ENCODE data around the gene PLA2G12B. TPM values are rescaled to one million over a fixed set of nuclear protein-coding genes. Genes with fewer than 3 reads are reported as not detected.
"Not testable (repeated sequence)": the region's sequence is repeated elsewhere in the genome, so short reads cannot be mapped to it uniquely, and the experiment has no call there.

The PLA2G12B gene, protein sequence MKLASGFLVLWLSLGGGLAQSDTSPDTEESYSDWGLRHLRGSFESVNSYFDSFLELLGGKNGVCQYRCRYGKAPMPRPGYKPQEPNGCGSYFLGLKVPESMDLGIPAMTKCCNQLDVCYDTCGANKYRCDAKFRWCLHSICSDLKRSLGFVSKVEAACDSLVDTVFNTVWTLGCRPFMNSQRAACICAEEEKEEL
- total RNA-seq = not detected

DNA sequence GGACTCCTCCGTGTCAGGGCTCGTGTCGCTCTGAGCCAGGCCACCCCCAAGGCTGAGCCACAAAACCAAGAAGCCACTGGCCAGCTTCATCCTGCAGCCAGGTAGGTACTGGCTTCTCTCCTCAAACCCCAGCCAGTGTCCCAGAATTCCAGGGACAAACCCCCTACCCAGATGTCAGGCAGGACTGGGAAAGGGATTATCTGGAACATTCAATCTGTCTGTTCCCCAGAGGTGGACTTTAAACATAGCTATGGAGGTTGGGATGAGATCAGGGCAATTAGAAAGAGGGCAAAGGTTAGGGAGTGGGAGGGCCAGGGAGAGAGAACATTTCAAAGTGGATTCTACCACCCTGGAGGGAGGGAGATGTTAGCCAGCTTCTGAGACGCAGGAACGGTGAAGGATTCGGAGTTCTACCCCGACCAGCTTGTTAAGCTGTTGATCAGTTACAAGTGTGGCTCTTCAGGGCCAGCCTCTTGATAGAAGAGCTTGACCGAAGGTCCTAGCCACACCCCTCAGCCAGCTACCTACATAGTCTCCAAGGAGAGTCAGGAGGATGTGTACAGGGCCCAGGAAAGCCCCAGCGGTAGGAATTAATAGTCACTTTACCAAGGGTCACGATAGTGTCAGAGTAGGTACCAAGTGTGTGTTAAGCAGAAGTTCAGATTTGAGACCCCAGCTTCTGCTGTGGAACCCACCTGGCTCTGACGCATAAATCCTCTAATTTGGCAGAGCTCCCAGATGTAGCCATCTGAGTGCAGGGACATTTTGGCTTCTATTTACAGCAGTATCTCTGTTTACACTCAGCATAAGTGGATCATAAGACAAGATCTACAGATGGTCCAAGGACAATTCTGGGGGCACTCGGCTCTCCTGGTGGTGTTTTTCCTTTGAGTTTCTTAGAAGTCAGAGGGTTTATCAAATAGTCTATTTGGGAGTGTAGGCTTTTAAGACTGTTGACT, at the start of gene PLA2G12B:
Gene PLA2G12B (minus strand): TSS at position 211 of the 959 bp plus-strand sequence. CDS start 121 bp downstream, at position 90.
- Histone ChIP-seq H3K27me3 (ENCODE audit: insufficient read depth, low read length) (no peaks in the 10 kb centered on the region), H3K4me3 (ENCODE audit: low read length) (no peak within 1 kb of the TSS), H3K4me1 (ENCODE audit: insufficient read depth, low read length) (no peaks in the 10 kb centered on the region), H3K9me3 (ENCODE audit: low read depth, low read length) (no peaks in the 10 kb centered on the region)

DNA sequence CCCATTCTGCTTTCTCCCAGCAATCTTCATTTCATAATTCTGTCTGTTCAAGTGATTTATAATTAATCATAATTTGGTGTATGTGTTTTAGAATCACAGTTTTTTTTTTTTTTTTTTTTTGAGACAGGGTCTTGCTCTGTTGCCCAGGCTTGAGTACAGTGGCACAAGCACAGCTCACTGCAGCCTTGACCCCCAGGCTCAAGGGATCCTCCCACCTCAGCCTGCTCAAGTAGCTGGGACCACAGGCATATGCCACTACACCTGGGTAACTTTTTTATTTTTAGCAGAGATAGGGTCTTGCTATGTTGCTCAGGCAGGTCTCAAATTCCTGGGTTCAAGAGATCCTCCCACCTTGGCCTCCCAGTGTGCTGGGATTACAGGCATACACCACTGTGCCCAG, 49.2 kb upstream of the PLA2G12B start:
- Histone ChIP-seq H3K9me3 (ENCODE audit: low read depth, low read length) (no peaks in the 10 kb centered on the region), H3K4me3 (ENCODE audit: low read length) (no peak overlapping the region), H3K27me3 (ENCODE audit: insufficient read depth, low read length) (no peaks in the 10 kb centered on the region), H3K4me1 (ENCODE audit: insufficient read depth, low read length) (no peaks in the 10 kb centered on the region)

DNA sequence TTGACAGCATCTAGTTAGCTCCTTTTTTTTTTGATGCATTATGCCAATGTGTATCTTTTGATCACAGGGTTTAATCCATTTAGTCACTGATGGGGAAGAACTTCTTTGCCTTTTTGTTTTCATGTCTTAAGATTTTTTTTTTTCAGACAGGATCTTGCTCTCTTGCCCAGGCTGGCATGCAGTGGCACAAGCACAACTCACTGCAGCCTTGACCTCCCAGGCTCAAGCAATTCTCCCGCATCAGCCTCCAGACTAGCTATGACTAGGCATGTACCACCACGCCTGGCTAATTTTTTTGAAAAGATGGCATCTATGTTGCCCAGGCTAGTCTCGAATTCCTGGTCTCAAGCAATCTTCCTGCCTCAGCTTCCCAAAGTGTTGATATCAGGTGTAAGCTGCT, 46.4 kb upstream of the PLA2G12B start:
- Histone ChIP-seq H3K4me1 (ENCODE audit: insufficient read depth, low read length) (no peaks in the 10 kb centered on the region), H3K9me3 (ENCODE audit: low read depth, low read length) (no peaks in the 10 kb centered on the region), H3K4me3 (ENCODE audit: low read length) (no peak overlapping the region), H3K27me3 (ENCODE audit: insufficient read depth, low read length) (no peaks in the 10 kb centered on the region)

DNA sequence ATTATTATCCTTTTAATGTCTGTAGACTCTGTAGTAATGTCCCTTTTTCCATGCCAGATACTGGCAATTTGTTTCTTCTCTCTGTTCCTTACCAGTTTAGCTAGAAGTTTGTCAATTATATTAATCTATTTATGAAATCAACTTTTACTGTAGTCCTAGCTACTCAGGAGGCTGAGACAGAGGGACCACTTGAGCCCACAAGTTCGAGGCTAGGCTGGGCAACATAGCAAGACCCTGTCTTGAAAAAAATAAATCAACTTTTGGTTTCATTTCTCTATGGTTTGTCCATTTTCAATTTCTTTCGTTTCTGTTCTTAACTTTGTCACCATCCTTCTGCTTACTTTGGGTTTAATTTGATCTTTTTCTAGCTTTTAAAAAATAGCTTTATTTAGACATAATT, 42.5 kb upstream of the PLA2G12B start:
- no peaks in the 10 kb centered on the region for H3K9me3 ChIP-seq (ENCODE audit: low read depth, low read length)
- no peaks in the 10 kb centered on the region for H3K4me1 ChIP-seq (ENCODE audit: insufficient read depth, low read length)
- H3K27me3 ChIP-seq (ENCODE audit: insufficient read depth, low read length) = no peaks in the 10 kb centered on the region
- H3K4me3 ChIP-seq (ENCODE audit: low read length) = no peak overlapping the region

DNA sequence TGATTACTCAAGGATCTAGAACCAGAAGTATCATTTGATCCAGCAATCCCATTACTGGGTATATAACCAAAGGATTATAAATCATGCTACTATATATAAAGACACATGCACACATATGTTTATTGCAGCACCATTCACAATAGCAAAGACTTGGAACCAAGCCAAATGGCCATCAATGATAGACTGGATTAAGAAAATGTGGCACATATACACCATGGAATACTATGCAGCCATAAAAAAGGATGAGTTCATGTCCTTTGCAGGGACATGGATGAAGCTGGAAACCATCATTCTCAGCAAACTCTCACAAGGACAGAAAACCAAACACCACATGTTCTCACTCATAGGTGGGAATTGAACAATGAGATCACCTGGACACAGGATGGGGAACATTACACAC, 40.9 kb upstream of the PLA2G12B start:
- not testable (repeated sequence) for H3K4me3 ChIP-seq (ENCODE audit: low read length); H3K4me1 ChIP-seq (ENCODE audit: insufficient read depth, low read length); H3K27me3 ChIP-seq (ENCODE audit: insufficient read depth, low read length); H3K9me3 ChIP-seq (ENCODE audit: low read depth, low read length)

DNA sequence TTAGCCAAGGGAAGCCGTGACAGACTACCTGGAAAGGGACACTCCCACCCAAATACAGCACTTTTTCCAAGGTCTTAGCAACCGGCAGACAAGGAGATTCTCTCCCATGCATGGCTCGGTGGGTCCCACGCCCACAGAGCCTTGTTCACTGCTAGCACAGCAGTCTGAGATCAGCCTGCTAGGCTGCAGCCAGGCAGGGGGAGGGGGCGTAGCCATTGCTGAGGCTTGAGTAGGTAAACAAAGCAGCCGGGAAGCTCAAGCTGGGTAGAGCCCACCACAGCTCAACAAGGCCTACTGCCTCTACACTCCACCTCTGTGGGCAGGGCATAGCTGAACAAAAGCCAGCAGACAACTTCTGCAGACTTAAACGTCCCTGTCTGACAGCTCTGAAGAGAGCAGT, 35.2 kb upstream of the PLA2G12B start:
- H3K4me1 ChIP-seq (ENCODE audit: insufficient read depth, low read length); H3K4me3 ChIP-seq (ENCODE audit: low read length); H3K27me3 ChIP-seq (ENCODE audit: insufficient read depth, low read length): not testable (repeated sequence)

DNA sequence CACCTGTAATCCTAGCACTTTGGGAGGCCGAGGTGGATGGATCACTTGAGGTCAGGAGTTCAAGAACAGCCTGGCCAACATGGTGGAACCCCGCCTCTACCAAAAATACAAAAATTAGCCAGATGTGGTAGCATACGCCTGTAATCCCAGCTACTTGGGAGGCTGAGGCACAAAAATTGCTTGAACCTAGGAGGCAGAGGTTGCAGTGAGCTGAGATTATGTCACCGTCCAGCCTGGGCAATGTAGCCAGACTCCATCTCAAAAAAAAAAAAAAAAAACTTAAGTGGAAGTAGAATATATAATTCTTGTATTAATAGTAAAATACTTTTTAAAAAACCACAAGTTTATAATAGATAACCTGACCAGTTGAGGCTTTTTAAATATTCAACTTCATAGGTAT, 30.0 kb upstream of the PLA2G12B start:
- H3K27me3 ChIP-seq (ENCODE audit: insufficient read depth, low read length) = not testable (repeated sequence)

More for the DNA sequence above, 35.2 kb upstream of the PLA2G12B start:
- H3K9me3 ChIP-seq (ENCODE audit: low read depth, low read length) = not testable (repeated sequence)

DNA sequence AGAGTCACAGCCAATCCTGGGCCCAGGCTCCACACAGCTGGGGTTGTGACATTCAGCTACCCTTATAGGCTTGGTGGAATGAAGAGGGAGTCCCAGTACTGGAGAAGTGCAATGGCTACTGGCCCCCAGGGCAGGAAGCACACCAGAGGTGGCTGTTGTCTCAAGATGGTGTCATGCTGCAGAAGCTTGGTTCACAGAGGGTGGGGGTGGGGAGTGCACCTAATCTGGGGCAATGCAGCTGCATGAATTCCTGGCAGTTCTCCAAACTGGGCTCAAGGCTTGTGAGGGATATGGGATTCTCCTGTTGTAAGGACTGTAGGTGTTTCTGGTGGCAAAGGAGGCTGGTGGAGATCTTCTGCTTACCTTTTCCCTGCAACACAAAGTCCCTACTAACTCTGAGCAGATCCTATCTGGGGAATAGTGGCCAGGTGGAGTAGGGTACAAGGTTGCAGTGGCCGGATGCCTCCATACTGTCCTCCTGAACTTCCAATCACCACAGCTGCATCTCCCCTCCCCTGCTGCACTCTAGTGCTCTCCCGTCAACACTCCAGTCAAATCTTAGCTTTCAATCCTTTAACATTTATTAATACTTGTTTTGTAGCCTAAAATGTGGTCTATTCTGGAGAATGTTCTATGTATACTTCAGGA, 27.4 kb upstream of the PLA2G12B start:
- Histone ChIP-seq H3K27me3 (ENCODE audit: insufficient read depth, low read length) (peaks cover 2% of the 10 kb centered on the region), H3K4me3 (ENCODE audit: low read length) (no peak overlapping the region), H3K9me3 (ENCODE audit: low read depth, low read length) (peaks cover 33% of the 10 kb centered on the region), H3K4me1 (ENCODE audit: insufficient read depth, low read length) (no peaks in the 10 kb centered on the region)

More for the DNA sequence above, 30.0 kb upstream of the PLA2G12B start:
- not testable (repeated sequence) for H3K9me3 ChIP-seq (ENCODE audit: low read depth, low read length); H3K4me1 ChIP-seq (ENCODE audit: insufficient read depth, low read length); H3K4me3 ChIP-seq (ENCODE audit: low read length)

DNA sequence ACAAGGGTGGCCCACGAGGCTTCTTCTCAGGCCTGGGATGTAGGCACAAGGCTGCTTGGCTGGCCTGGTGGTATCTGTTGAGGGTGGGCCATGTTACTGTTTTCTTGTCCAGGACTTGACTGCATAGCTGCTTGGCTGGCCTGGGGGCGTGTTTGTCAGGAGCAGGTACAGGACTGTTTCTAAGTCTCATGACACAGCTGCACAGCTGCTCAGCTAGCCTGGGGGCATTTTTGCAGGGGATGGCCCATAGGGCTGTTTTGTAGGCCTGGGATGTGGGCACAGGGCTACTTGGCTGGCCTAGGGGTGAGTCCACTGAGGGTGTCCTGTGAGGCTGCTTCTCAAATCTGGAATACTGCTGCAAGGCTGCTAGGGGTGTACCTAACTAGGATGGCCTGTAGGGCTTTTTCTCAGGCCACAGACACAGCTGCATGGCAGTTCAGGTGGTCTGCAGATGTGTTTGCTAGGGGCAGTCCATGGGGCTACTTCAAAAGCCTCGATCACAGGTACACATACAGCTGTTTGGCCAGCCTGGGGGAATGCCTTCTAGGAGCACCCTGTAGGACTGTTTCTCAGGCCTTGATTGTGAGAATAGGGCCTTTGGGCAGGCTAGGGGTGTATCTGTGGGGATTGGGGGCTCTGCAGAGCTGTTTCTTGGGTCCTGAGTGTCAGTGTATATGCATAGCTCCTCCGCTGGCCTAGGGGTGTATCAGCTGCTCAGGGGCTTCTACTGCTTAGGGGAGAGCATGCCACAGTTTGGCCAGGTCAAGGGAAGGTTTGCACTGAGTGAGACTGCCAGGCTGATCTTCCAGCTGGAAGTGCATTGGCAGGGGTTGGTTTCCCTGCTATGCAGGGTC, 26.6 kb upstream of the PLA2G12B start:
- Histone ChIP-seq H3K4me3 (ENCODE audit: low read length) (no peak overlapping the region), H3K9me3 (ENCODE audit: low read depth, low read length) (peaks cover 38% of the 10 kb centered on the region), H3K4me1 (ENCODE audit: insufficient read depth, low read length) (no peaks in the 10 kb centered on the region), H3K27me3 (ENCODE audit: insufficient read depth, low read length) (peaks cover 2% of the 10 kb centered on the region)

DNA sequence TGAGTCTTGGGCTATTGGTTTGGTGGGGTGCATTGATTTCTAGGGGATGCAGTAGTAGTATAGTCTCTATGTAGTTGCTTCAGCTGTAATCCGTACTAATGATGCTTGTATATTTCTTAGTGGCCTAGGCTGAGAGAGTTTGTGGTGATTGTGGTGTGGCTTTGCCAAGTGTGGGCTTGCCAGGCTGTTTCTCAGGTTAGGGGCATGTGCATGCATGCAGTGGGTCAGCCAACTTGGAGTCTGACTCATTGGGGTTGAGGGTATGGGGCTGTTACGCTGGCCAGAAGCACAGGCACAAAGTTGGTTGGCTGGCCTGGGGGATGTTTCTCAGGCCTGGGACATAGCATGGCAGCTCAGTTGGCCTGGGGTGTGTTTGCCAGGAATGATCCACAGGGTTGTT, 25.7 kb upstream of the PLA2G12B start:
- H3K4me3 ChIP-seq (ENCODE audit: low read length) = no peak overlapping the region
- no peaks in the 10 kb centered on the region for H3K4me1 ChIP-seq (ENCODE audit: insufficient read depth, low read length)
- H3K9me3 ChIP-seq (ENCODE audit: low read depth, low read length) = peaks cover 38% of the 10 kb centered on the region
- H3K27me3 ChIP-seq (ENCODE audit: insufficient read depth, low read length) = peaks cover 2% of the 10 kb centered on the region

DNA sequence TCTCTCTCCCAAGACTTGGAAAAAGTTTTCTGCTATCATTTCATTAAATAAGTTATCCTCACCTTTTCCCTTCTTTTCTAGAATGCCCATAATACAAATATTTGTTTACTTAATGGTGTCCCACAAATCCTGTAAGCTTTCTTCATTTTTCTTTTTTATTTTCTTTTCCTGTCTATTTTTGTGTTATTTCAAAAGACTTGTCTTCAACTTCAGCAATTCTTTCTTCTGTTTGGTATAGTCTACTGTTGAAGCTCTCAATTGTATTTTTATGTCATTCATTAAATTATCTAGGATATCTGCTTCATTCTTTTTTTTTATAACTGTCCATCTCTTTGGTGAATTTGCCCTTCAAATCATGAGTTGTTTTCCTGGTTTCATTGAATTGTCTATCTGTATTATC, 25.1 kb upstream of the PLA2G12B start:
- peaks cover 2% of the 10 kb centered on the region for H3K27me3 ChIP-seq (ENCODE audit: insufficient read depth, low read length)
- H3K4me1 ChIP-seq (ENCODE audit: insufficient read depth, low read length) = no peaks in the 10 kb centered on the region
- peaks cover 38% of the 10 kb centered on the region for H3K9me3 ChIP-seq (ENCODE audit: low read depth, low read length)
- H3K4me3 ChIP-seq (ENCODE audit: low read length) = no peak overlapping the region

DNA sequence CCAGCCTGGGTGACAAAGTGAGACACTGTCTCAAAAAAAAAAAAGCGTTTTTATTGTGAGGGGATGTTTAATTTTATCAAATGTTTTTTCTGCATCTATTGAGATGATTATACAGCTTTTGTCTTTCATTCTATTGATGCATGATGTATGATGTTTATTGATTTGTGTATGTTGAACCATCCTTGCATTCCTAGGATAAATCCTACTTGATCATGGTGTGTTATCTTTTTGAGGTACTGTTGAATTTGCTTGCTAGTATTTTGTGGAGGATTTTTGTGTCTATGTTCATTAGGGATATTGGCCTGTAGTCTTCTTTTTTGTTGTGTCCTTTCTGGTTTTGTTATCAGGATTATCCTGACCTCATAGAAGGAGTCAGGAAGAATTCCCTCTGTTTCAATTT, 22.3 kb upstream of the PLA2G12B start:
- Histone ChIP-seq H3K4me1 (ENCODE audit: insufficient read depth, low read length) (no peaks in the 10 kb centered on the region), H3K9me3 (ENCODE audit: low read depth, low read length) (peaks cover 38% of the 10 kb centered on the region), H3K4me3 (ENCODE audit: low read length) (no peak overlapping the region), H3K27me3 (ENCODE audit: insufficient read depth, low read length) (peaks cover 2% of the 10 kb centered on the region)

DNA sequence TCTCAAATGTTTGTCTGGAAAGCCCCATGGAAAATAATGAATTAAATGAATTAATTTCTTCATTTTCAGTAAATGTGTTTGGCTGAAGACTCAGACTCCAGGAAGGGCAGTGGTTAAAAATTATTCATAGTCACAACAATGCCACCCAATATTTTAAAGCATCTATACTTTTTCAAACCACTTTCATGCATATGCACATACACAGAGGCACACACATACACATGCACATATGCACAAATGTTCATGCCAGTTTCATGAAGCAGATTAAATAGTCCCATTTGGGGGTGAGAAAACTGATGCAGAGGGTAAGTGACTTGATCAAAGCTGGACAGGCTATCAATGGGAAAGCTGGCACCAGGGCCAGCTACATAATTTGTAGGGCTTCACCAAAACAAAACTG, 1.4 kb upstream of the PLA2G12B start:
- H3K4me1 ChIP-seq (ENCODE audit: insufficient read depth, low read length) = no peaks in the 10 kb centered on the region
- H3K4me3 ChIP-seq (ENCODE audit: low read length) = no peak overlapping the region
- H3K27me3 ChIP-seq (ENCODE audit: insufficient read depth, low read length) = no peaks in the 10 kb centered on the region
- no peaks in the 10 kb centered on the region for H3K9me3 ChIP-seq (ENCODE audit: low read depth, low read length)

DNA sequence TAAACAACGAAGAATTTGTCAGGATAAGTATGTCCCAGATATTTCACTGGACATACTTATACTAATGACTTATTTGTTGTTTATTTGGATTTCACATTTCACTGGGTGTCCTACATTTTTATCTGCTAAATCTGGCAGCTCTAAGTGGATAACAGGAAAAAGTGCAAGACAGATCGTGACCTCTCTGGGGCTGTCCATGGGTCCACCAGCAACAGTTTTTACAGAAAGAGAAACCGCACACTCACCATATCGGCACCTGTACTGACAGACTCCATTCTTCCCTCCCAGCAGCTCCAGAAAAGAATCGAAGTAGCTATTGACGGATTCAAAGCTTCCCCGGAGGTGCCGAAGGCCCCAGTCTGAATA, 393 bp downstream of the PLA2G12B start:
- no peak overlapping the region for H3K4me3 ChIP-seq (ENCODE audit: low read length)
- no peaks in the 10 kb centered on the region for H3K27me3 ChIP-seq (ENCODE audit: insufficient read depth, low read length)
- no peaks in the 10 kb centered on the region for H3K4me1 ChIP-seq (ENCODE audit: insufficient read depth, low read length)
- no peaks in the 10 kb centered on the region for H3K9me3 ChIP-seq (ENCODE audit: low read depth, low read length)

DNA sequence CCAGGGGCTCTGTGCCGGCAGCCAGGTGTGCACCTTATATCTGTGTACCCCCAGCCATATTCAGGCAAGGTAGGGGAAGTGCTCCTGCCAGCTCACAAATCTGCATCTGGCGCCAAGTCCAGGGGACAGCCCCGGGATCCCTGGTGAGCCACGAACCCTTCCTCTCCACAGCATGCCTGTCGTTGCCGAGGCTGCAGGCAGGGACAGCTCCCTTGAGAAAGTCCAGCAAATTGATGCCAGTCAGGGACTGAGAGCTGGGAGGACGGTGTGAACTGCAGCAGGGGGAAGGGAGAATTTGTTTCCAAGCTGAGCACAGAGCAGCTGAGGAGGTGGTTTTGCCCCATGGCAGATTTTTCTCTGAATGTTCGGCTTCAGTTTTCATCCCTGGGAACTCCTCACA, 919 bp downstream of the PLA2G12B start:
- Histone ChIP-seq H3K4me1 (ENCODE audit: insufficient read depth, low read length) (no peaks in the 10 kb centered on the region), H3K9me3 (ENCODE audit: low read depth, low read length) (no peaks in the 10 kb centered on the region), H3K4me3 (ENCODE audit: low read length) (no peak overlapping the region)

More for the DNA sequence above, 919 bp downstream of the PLA2G12B start:
- H3K27me3 ChIP-seq (ENCODE audit: insufficient read depth, low read length) = no peaks in the 10 kb centered on the region
